NCI-H446 treated with DMSO at 0.1 percent for 48 hours (cell line): Measurements from ENCODE around the gene SMPD3.

Experiments used
- DNase-seq: peaks from one replicate; lab custom pipeline; 2025; lab: John Stamatoyannopoulos, UW

The SMPD3 gene

GRCh38 chr16:68403704-68404103, 44.6 kb downstream of the SMPD3 start:
- no peak for DNase-seq

GRCh38 chr16:68403177-68403576, 45.1 kb downstream of the SMPD3 start:
- DNase-seq, result no peak

GRCh38 chr16:68402748-68403040, 45.6 kb downstream of the SMPD3 start:
- DNase-seq, result no peak

- no peak for DNase-seq
These were observed 46.2 kb downstream of the SMPD3 start for GRCh38 chr16:68401871-68402747.

GRCh38 chr16:68400924-68401460, 47.3 kb downstream of the SMPD3 start:
- no peak for DNase-seq

GRCh38 chr16:68400083-68400923, 48.0 kb downstream of the SMPD3 start:
- DNase-seq, result no peak

GRCh38 chr16:68399456-68399855, 48.9 kb downstream of the SMPD3 start:
- no peak for DNase-seq

- DNase-seq, result no peak
These were observed 50.6 kb downstream of the SMPD3 start for GRCh38 chr16:68397710-68398201.

GRCh38 chr16:68396481-68396880, 51.8 kb downstream of the SMPD3 start:
- no peak for DNase-seq

- DNase-seq, result no peak
These were observed 52.5 kb downstream of the SMPD3 start for GRCh38 chr16:68395815-68396214.

- DNase-seq, result no peak
These were observed 53.0 kb downstream of the SMPD3 start for GRCh38 chr16:68395167-68395786.

- DNase-seq, result no peak
These were observed 55.0 kb downstream of the SMPD3 start for GRCh38 chr16:68393333-68393732.

GRCh38 chr16:68389750-68390371, 58.4 kb downstream of the SMPD3 start:
- no peak for DNase-seq

- no peak for DNase-seq
These were observed 59.3 kb downstream of the SMPD3 start for GRCh38 chr16:68389006-68389405.

GRCh38 chr16:68388124-68388523, 60.2 kb downstream of the SMPD3 start:
- no peak for DNase-seq

- no peak for DNase-seq
These were observed 61.0 kb downstream of the SMPD3 start for GRCh38 chr16:68387301-68387700.

- no peak for DNase-seq
These were observed 61.7 kb downstream of the SMPD3 start for GRCh38 chr16:68386628-68387027.

- no peak for DNase-seq
These were observed 62.9 kb downstream of the SMPD3 start for GRCh38 chr16:68385371-68385770.

GRCh38 chr16:68384288-68385161, 63.8 kb downstream of the SMPD3 start:
- no peak for DNase-seq

GRCh38 chr16:68383858-68384257, 64.5 kb downstream of the SMPD3 start:
- no peak for DNase-seq

GRCh38 chr16:68382296-68382718, 66.0 kb downstream of the SMPD3 start:
- no peak for DNase-seq
